ENCODE data around the gene LGI4.
"Not testable (repeated sequence)": the region's sequence is repeated elsewhere in the genome, so short reads cannot be mapped to it uniquely, and the experiment has no call there.

The LGI4 gene

GRCh38 chr19:35105411-35106290 lies 29.2 kb downstream of the LGI4 start:
- DNase-seq: no peak

DNA sequence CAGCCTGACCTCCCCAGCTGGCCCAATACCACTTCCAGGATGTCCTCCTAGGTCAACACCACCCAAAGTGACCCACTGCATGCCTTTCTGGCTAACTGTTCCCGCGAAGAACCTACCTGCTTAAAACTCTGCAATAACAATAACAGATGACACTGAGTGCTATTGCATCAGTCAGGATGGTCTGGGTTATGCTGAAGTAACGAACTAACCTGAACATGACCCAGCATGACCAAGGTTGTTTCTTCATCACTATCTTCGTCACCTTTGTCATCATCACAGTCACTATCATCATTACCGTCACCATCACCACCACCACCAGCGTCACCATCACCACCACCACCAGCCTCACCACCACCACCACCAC lies 29.8 kb downstream of the LGI4 start:
- DNase-seq: no peak

GRCh38 chr19:35104361-35104760 lies 30.5 kb downstream of the LGI4 start:
- DNase-seq: no peak

- not testable (repeated sequence) for DNase-seq
These were observed 31.2 kb downstream of the LGI4 start for GRCh38 chr19:35103614-35104013.

DNA sequence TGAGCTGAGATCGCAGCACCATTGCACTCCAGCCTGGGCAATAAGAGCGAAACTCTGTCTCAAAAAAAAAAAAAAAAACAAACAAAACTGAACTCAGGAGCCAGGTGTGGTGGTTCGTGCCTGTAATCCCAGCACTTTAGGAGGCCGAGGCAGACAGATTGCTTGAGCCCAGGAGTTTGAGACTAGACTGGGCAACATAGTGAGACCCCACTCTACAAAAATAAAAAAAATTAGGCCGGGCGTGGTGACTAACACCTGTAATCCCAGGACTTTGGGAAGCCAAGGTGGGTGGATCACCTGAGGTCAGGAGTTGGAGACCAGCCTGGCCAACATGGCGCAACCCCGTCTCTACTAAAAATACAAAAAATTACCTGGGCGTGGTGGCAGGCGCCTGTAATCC lies 32.9 kb downstream of the LGI4 start:
- DNase-seq: not testable (repeated sequence)

GRCh38 chr19:35100588-35101533 lies 34.0 kb downstream of the LGI4 start:
- no peak for DNase-seq

DNA sequence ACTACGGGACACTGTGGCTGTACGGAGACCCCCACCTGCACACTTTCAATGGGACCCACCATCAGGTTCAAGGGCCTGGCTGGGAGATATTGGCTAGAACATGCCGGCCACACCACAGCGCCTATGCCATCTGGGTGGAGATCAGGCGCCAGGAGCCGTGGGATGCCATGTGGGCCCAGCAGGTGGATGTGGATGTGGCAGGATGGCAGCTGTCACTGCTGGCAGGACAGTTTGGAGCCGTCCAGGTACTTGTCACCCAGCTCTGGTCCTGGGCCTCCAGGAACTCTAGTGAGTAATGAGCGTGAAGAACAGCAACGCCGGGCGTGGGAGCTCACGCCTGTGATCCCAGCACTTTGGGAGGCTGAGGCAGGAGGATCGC lies 35.0 kb downstream of the LGI4 start:
- DNase-seq: peak in 1 of 2 experiments; percentile 23

GRCh38 chr19:35099155-35099896 lies 35.5 kb downstream of the LGI4 start:
- DNase-seq: no peak

DNA sequence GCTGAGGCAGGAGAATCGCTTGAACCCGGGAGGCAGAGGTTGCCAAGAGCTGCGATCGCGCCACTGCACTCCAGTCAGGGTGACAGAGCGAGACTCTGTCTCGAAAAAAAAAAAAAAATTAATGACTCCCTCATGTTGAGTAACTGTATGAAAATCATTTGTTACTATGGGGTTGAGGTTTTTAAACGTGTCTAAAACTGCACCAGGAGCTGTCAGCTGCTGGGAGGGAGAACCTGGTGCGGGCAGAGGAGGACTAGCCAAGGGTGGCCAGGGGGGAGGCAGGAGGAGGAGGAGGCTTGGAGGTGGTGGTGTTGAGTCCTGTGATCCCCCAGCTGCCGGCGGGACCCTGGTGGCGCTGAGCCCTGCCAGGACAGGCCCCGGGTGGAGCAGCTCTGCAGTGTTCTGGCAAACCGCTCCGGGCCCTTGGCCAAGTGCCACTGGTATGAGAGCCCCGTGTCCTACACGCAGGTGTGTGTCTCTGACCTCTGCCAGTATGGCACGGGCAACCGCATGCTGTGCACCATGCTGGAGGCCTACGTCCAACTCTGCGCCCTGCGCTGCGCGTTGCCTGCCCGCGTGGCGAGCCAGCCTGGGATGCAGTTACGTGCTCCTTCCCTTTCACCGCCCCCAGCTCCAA lies 36.3 kb downstream of the LGI4 start:
- no peak for DNase-seq

GRCh38 chr19:35095667-35096368 lies 39.0 kb downstream of the LGI4 start:
- DNase-seq: peak; percentile 58 to 81

- DNase-seq: no peak
These were observed 40.2 kb downstream of the LGI4 start for GRCh38 chr19:35094656-35095055.

GRCh38 chr19:35093941-35094647 lies 40.8 kb downstream of the LGI4 start:
- no peak for DNase-seq

DNA sequence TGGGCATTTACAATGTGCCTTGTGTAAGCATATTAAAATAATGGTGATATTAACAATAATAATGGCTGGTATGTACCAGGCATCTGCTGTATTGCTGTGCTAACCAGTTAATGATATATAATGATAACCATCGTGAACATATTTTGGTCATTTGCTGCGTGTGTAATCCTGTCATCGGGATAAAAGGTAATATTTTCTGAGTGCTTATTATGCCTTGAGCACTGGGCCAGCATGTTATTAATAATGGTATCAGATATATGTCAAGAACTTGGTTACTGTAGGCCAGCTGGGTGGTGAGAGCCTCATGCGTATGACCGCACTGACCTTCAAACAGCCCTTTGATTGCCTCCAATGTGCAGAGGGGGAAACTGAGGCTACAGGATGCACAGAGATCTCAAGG lies 41.4 kb downstream of the LGI4 start:
- no peak for DNase-seq

DNA sequence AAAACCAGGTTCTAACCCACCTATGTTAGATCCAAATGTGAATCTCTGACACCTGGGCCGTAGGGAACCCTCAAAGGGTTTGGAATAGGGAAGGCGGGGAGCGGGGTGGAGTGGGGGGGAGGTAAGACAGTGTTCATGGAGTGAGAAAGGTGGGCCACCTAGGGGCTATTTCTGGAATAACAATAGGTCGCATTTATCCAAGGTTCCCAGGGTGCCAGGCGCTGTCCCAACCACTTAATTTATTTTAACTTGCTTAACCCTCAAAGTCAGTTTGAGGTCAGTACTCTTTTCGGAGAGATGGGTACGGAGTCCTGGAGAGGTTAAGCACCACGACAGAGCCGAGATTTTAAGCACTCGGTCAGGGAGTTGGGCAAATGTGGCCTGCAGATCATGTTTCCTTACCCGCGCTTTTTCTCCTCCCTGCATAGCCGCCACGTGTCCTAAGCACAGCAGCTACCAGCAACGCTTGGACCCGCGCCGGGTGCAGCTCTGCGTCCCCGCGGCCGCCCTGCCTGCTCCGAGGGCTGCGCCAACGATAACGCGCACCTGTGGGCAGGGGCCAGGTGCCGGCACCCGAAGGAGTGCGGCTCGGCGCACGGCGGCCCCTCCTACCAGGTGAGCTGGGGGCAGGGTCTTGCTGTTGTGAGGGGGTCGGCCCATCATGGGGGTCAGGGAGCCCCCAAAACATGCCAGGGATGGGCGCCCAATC lies 44.2 kb downstream of the LGI4 start:
- DNase-seq: peak; percentile 66 to 79

DNA sequence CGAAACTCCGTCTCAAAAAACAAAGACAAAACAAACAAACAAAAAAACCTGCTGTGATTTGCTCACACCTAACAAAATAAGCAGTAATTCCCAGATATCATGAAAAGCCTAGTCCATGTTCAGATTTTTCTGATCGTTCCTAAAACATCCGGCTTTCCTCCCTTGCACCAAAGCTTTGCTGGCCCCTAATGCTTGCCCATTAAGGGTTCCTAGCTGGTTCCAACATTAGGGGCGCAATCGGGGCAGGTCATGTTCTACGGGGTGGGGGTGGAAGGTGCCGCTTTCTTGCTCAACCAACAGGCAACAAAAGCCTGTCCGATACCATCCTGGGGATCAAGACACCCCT lies 44.7 kb downstream of the LGI4 start:
- no peak for DNase-seq

GRCh38 chr19:35089554-35089953 lies 45.3 kb downstream of the LGI4 start:
- no peak for DNase-seq

DNA sequence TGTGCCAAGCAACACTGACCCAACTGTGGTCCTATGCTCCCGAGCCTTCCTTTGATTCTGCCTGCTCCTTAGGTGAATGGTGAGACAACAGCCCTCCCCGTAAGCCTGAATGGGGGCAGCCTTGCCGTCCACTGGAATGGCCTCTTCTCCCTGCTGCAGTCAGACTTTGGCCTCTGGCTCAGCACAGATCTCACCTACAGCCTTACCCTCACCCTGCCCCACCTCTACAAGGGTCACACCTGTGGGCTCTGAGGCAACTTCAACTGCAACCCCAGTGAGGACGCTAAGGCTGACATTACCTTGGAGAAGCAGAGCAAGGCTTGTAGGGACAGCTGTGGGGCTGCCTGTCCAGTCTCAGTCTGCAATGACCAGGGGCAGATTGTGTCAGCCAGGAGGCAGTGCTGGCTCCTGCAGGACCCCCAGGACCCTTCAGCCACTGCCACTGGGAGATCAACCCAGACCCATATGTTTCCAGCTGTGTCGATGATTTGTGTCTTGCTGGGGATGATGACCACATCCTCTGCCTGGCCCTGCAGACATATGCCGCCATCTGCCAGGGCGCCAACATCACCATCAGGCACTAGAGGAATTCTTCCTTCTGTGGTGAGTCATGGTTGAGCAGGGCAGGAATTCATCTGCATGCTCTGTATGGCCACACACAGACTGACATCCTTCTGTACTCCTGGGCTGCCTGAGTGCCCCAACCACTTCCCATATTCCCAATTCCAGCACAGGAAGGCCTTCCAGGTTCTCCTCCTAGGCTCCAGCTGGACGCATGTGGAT lies 46.5 kb downstream of the LGI4 start:
- peak; percentile 64 to 81 for DNase-seq

DNA sequence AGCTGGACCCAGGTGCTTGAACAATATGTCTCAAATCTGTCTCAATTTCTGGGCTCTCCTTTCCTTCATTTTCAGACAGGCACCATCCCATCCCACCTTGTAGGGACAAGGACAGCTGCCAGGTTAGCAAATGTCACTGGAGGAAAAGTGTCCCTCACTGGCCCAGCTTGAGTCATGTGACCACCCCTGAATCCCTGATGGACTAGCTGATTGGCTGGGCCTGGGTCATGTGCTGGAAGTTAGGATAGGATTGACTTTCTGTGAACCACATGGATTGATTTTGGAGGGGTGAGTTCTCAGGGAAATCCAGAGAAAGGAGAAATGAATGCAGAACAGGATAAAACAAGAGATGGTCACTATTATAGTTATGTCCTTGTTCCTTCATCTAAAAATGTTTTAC lies 47.5 kb downstream of the LGI4 start:
- no peak for DNase-seq

DNA sequence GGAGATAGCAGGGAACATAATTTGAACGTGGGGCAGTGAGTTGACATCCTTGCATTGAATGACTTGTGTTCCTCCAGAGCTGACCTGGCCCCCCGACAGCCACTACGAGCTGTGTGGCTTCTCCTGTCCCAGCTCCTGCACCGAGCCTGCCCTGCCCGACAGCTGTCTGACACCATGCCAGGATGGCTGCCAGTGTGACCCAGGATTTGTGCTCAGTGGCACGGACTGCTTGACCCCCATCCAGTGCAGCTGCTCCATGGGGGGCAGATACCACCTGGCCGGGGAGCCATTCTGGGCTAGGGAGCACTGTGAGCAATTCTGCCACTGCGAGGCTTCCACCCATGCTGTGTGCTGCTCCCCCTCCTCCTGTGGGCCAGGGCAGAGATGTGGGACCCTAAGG lies 48.4 kb downstream of the LGI4 start:
- no peak for DNase-seq

DNA sequence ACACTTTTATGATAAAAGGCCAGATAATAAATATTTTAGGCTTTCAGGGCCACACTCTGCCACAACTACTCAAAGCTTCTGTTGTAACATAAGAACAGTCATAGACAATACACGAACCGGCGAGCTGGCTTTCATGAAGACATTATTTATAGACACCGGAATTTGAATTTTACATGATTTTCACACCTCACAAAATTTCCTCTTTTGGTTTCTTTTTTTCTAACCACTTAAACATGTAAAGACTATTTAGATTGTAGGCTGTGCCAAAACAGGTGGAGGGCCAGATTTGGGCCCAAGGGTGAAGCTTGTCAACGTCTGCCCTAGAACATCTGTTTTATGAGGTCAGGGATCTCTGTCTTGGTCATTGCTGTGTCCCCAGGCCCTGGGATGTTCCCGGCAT lies 48.9 kb downstream of the LGI4 start:
- DNase-seq: no peak

Data from NCI-H524 (cell line).